Peyer's patch (tissue), 4 donors: ENCODE data around the gene PPP1R9B.

ENCODE experiments used
- CTCF ChIP-seq, 6 experiments: fragments of 450-650 bp in 4 of 6; fragments of 200-600 bp in 2 of 6; sonication (generic) in 1 of 6; IDR thresholded peaks; one replicate each; pipeline ENCODE4 v1.5.1; 2017 to 2019; ENCODE audit warnings: antibody characterized with exemption in 6 of 6, mild to moderate bottlenecking in 3 of 6, moderate library complexity in 1 of 6
- POLR2A ChIP-seq, 2 donors: fragments of 450-650 bp; IDR thresholded peaks; one replicate each; pipeline ENCODE4 v1.5.1; 2017; ENCODE audit warnings: antibody characterized with exemption in 2 of 2, mild to moderate bottlenecking in 2 of 2, moderate library complexity in 2 of 2

GRCh38 chr17:50139185-50139783 lies 11.2 kb downstream of the PPP1R9B start:
- TF ChIP-seq CTCF (IDR thresholded peaks at IDR 0.05) (no peak), POLR2A (IDR thresholded peaks at IDR 0.05) (no peak)
